ENCODE measurements around the gene PLXNA2.

DNA sequence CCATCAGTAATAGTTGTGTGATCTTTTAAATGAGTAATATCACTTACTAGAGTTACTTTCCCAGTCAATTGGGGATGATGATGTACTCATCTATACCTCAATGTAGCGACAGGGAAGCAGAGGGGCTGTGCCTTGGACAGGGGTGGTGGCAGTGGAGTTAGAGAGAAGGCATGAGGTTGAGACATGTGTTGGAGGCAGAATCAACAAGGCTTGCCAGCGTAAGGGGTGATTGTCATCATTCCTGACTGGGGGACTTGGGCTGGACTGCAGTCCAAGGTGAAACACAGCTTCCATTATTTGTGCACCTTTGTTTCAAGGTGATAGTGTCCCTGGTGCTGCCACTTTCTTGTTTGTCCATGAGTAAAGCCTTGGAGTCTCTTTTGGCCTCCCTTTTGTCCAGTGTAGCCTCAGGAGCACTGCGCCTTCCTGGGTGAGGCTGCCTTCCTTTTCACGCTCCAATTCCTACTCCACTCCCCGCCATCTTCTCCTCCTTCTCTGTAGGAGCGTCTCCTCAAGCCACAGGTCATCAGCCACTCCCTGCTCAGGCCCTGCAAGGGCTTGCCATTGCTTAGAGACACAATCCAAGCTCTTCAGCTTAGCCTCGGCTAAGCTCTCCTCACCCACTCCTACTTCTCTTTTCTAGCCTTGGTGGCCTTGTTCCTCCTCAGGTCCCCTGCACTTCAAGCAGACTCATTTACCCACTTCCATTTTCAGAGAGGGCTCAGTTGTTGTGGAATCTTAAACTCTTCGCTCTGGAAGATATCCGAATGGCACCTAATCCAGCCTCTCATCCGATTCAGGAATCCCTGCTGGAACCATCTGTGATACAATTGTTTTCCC, 255.6 kb downstream of the PLXNA2 start:
- TF ChIP-seq POLR2AphosphoS5 (IDR thresholded peaks at IDR 0.05; ENCODE audit: low read depth, low read length) (no peak), FOXP2 (optimal IDR thresholded peaks at IDR 0.05; ENCODE audit: borderline replicate concordance, extremely low read depth, extremely low read length, insufficient read depth) (no peak), REST (IDR thresholded peaks at IDR 0.05; ENCODE audit: insufficient read depth in 1 of 2, low read depth in 2 of 2, low read length in 2 of 2) (no peak), TAF1 (IDR thresholded peaks at IDR 0.05; ENCODE audit: borderline replicate concordance, insufficient read depth, low read length) (no peak)
